Naive thymus-derived CD4-positive, alpha-beta T cell (primary cell): ENCODE data around the gene AFTPH. TPM values are rescaled to one million over a fixed set of nuclear protein-coding genes. Genes with fewer than 3 reads are reported as not detected.
A peak's percentile ranks its signal among the peaks of the same experiment; 100 is the strongest.

Experiments used
- ATAC-seq: fragments of 150-1000 bp; cut with Tn5 transposase; 2 replicates; pipeline ENCODE4 v1.10.0; 2021; ENCODE audit warnings: mild to moderate bottlenecking, moderate library complexity
- CTCF ChIA-PET: fragments of 350-600 bp; sonication (Branson Sonifier 250); formaldehyde crosslinking; loops from one replicate; lab custom pipeline; 2021; ENCODE audit warnings: antibody characterized with exemption; lab: Charles Lee
- POLR2A ChIA-PET: fragments of 350-600 bp; sonication (Branson Sonifier 250); formaldehyde crosslinking; loops from one replicate; lab custom pipeline; 2021; ENCODE audit warnings: antibody characterized with exemption, inconsistent platforms; lab: Charles Lee
- DNase-seq, 9 donors: peaks; one replicate each; pipeline versions ENCODE4 v3.0.0 to v3.0.0-alpha.2; 2020 to 2022; ENCODE audit warnings: mixed read lengths in 1 of 9
- H3K27ac ChIP-seq: one replicate; pipeline ENCODE4 v1.7.0; 2013; ENCODE audit warnings: mild to moderate bottlenecking, low read depth, low read length, moderate library complexity
- H3K27me3 ChIP-seq, 2 donors: one replicate each; pipeline ENCODE4 v1.7.0; 2013; ENCODE audit warnings: low read length in 2 of 2, mild to moderate bottlenecking in 2 of 2, moderate library complexity in 2 of 2; ENCODE audit not compliant: control insufficient read depth in 2 of 2, insufficient read depth in 2 of 2
- H3K36me3 ChIP-seq, 3 experiments: 1 replicate in 2 of 3; 2 replicates in 1 of 3; pipeline ENCODE4 v1.7.0; 2013; ENCODE audit warnings: low read length in 3 of 3, mild to moderate bottlenecking in 3 of 3, moderate library complexity in 1 of 3; ENCODE audit not compliant: insufficient read depth in 3 of 3, control insufficient read depth in 2 of 3
- H3K4me1 ChIP-seq, 2 donors: one replicate each; pipeline ENCODE4 v1.7.0; 2013; ENCODE audit warnings: low read length in 2 of 2, mild to moderate bottlenecking in 2 of 2, moderate library complexity in 1 of 2; ENCODE audit not compliant: control insufficient read depth in 2 of 2, insufficient read depth in 2 of 2
- H3K4me3 ChIP-seq: 2 replicates; pipeline ENCODE4 v1.7.0; 2013; ENCODE audit warnings: mild to moderate bottlenecking, low read length
- H3K9me3 ChIP-seq, 3 experiments: 1 replicate in 2 of 3; 2 replicates in 1 of 3; pipeline ENCODE4 v1.7.0; 2013; ENCODE audit warnings: low read length in 3 of 3; ENCODE audit not compliant: control insufficient read depth in 2 of 3
- H3K27ac Mint-ChIP-seq, 9 donors: one replicate each; pipeline ENCODE4 v1.8.0; 2020 to 2022; ENCODE audit warnings: mixed read lengths in 9 of 9, mild to moderate bottlenecking in 8 of 9, moderate library complexity in 5 of 9, inconsistent platforms in 2 of 9
- H3K27me3 Mint-ChIP-seq, 5 donors: one replicate each; pipeline ENCODE4 v1.8.0; 2021 to 2022; ENCODE audit warnings: mixed read lengths in 5 of 5, mild to moderate bottlenecking in 1 of 5
- H3K36me3 Mint-ChIP-seq, 5 donors: one replicate each; pipeline ENCODE4 v1.8.0; 2020 to 2022; ENCODE audit warnings: mixed read lengths in 5 of 5, mild to moderate bottlenecking in 3 of 5, inconsistent platforms in 1 of 5
- H3K4me1 Mint-ChIP-seq, 7 donors: one replicate each; pipeline ENCODE4 v1.8.0; 2020 to 2022; ENCODE audit warnings: mixed read lengths in 7 of 7, mild to moderate bottlenecking in 3 of 7, inconsistent platforms in 1 of 7
- H3K4me3 Mint-ChIP-seq, 10 donors: one replicate each; pipeline ENCODE4 v1.8.0; 2020 to 2022; ENCODE audit warnings: mild to moderate bottlenecking in 10 of 10, mixed read lengths in 10 of 10, moderate library complexity in 6 of 10, inconsistent platforms in 2 of 10
- H3K9me3 Mint-ChIP-seq, 11 donors: one replicate each; pipeline ENCODE4 v1.8.0; 2020 to 2022; ENCODE audit warnings: mixed read lengths in 11 of 11, mild to moderate bottlenecking in 4 of 11, inconsistent platforms in 1 of 11, moderate library complexity in 1 of 11
- intact Hi-C, 2 donors: fragments of 100-400 bp; cut with micrococcal nuclease; formaldehyde crosslinking; loops; one replicate each; pipeline ENCODE4 v1.15.1; 2023
- polyA plus RNA-seq, 2 donors: library from polyadenylated mRNA; unstranded; fragments of 300-500 nt; fragmentation: Illumina TruSeq; gene quantifications; one replicate each; pipeline ENCODE4 v1.2.3, GENCODE V29; 2021
- total RNA-seq, 6 experiments: library from RNA in 5 of 6; stranded (reverse) in 5 of 6; gene quantifications; 1 replicate in 5 of 6; 2 replicates in 1 of 6; pipeline ENCODE4 v1.2.3 and lab custom pipeline; 2021 to 2026

The AFTPH gene
- total and polyA plus RNA-seq, 7 experiments from 2014 or later = 19.7 to 46.2 (median 36.0) TPM

DNA sequence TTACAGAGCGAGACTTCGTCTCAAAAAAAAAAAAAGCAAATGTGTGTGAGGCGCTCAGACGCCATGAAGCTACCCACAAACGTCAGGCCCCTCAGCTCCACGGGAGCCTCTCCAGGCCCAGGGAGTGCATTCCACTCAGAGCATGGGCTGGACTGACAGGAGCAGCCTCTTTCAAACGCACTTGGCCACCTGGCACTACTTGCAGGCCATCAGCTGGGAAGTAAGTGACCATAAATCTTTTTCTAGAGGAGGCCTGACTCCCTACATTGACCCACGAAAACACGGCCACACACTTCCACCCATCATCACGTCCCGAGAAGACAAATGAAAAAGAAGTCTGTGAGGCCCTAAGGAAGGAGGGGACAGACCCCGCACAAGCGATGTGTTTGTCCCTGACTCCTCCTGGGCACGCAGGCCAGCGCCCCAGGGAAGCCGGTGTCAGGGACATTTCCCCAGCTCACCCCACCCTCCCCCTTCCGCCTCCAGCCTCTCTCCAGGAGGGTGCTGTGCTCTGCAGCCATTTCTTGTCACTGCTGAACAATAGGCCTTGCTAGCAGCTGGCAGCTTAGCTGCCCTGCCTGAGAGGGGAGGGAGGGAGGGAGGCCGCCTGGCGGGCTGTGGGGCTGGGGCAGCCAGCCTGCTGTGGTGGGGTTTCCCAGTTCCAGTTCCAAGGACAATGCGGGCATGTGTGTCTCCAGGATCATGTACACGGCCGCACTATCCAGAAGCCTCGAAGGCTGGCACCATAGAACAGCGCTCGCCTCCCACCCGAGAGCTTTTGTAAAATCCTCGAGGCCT is 103.0 kb downstream of the AFTPH start:
- peaks cover 0 to 8% (median 0%) of the 10 kb centered on the region in 3 experiments for H3K36me3 ChIP-seq
- H3K4me3 ChIP-seq = no peak overlapping the region
- no peaks in the 10 kb centered on the region for H3K9me3 ChIP-seq
- H3K27me3 Mint-ChIP-seq = peaks cover 0 to 3% (median 0%) of the 10 kb centered on the region in 5 donors
- H3K4me3 Mint-ChIP-seq = no peak overlapping the region
- peaks cover 0 to 6% (median 0%) of the 10 kb centered on the region in 7 donors for H3K4me1 Mint-ChIP-seq
- no peak overlapping the region for H3K27ac ChIP-seq
- DNase-seq = no peak
- peaks cover 0 to 2% (median 0%) of the 10 kb centered on the region in 11 donors for H3K9me3 Mint-ChIP-seq
- ATAC-seq = no peak
- peaks cover 0 to 10% (median 0%) of the 10 kb centered on the region in 5 donors for H3K36me3 Mint-ChIP-seq
- H3K27ac Mint-ChIP-seq = no peak overlapping the region
- POLR2A ChIA-PET = no interaction called here
- CTCF ChIA-PET = interaction anchor here (0.6 to 0.8 kb wide), 3 partner anchors 26 to 116 kb away, joined by 3 to 6 read pairs (median 3); no protein-coding TSS in a partner anchor
- H3K27me3 ChIP-seq = no peaks in the 10 kb centered on the region
- intact Hi-C loops = no loop called here
- H3K4me1 ChIP-seq = no peaks in the 10 kb centered on the region

DNA sequence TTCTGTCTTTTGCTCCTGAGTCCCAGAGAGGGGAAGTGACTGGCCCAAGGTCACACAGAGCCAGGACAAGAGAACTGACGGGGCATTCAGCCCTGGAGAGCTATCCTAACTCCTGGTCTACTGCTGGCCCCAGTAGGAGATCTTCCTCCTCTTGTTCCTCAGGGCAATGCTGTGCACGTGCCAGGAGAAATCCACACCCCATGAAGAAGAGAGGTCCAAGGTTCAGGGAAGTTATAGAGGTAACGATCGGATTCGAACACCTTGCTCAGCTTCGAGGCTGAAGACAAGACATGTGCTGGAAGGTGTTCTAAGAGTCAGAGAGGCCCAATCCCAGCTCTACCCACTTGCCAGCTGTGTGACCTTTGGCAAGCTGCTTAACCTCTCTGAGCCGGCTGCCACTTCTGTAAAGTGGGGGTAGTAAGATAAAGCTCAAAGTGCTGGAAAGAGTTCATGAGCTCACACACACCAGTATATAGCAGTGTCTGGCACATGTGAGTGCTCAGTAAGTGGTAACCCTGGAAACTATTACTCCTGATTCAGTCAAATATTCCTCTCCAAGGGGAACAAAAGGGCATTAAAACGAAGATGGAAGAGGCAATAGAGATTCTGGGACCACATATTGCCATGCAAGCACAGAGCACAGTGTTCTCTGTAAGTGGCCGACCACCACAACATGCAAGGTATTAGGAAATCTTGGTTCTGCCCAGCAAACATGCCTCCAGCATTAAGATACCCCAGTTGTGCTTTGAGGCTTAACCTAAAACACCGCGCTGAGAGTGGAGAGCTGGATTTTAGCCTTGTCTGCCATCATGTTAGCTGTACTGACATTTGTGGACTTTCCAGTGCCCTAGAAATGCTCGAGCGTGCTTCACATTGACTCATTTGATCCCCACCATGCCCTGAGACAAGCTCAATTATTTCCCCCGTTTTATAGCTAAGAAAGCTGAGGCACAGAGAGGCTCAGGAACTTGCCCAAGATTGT is 104.0 kb downstream of the AFTPH start:
- intact Hi-C loops = no loop called here
- Histone ChIP-seq H3K4me3 (no peak overlapping the region), H3K27me3 (no peaks in the 10 kb centered on the region), H3K36me3 (peaks cover 0 to 12% (median 0%) of the 10 kb centered on the region in 3 experiments), H3K9me3 (no peaks in the 10 kb centered on the region), H3K27ac (no peak overlapping the region), H3K4me1 (no peaks in the 10 kb centered on the region)
- Mint-ChIP-seq H3K9me3 (peaks cover 0 to under 1% (median 0%) of the 10 kb centered on the region in 11 donors), H3K36me3 (peaks cover 0 to 13% (median 0%) of the 10 kb centered on the region in 5 donors), H3K4me3 (no peak overlapping the region), H3K27ac (peak overlapping the region in 2 of 9 donors; percentile 47 to 72), H3K4me1 (peaks cover 0 to 7% (median 3%) of the 10 kb centered on the region in 7 donors), H3K27me3 (no peaks in the 10 kb centered on the region)
- POLR2A ChIA-PET = interaction anchor here (1.3 kb wide), 1 partner anchor 20 kb away, joined by 4 read pairs; no protein-coding TSS in a partner anchor
- DNase-seq = no peak
- no peak for ATAC-seq
- CTCF ChIA-PET = interaction anchor here (0.6 to 1.1 kb wide), 3 partner anchors 16 to 25 kb away, joined by 3 read pairs; no protein-coding TSS in a partner anchor

DNA sequence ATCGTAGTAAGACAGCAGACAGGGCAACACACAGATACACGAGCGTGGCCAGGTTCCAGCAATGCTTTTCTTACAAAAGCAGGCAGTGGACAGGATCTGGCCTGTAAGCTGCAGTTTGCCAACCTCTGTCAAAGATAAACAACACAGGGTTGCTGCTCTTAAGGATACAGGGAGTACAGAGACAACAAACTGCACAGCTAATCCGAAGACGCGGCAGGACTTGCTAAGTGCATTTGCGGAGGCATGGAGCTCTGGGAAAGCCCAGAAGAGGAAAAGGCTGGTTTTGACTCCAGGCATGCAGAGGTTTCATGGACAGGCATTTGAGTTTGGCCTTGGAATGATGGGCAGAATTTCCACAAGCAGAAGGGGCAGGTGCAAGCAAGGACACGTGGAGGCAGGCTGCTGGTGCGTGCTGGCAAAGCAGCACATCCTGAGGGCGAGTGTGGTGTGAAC is 105.2 kb downstream of the AFTPH start:
- POLR2A ChIA-PET = interaction anchor here (1.3 kb wide), 1 partner anchor 21 kb away, joined by 4 read pairs; no protein-coding TSS in a partner anchor
- H3K27ac Mint-ChIP-seq = peak overlapping the region in 2 of 9 donors; percentile 10 to 47
- H3K4me3 ChIP-seq = no peak overlapping the region

DNA sequence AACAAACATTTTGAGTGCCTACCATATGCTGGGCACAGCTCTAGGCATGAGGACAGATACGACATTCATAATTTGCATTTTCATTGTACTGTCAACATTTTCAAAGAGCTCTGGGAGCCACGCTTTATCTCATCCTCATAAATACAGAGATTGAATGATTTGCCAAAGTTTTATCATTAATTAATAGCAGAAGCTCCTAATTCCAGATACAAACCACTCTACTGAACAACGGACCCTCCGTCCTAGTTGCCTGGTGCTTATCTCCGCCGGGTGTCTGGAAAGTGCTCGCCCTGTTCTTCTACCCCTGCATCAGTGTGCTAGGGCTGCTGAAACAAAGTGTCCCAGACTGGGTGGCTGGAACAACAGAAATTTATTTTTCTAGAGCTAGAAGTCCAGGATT is 105.7 kb downstream of the AFTPH start:
- Histone ChIP-seq H3K4me1 (no peaks in the 10 kb centered on the region), H3K9me3 (no peaks in the 10 kb centered on the region), H3K27ac (no peak overlapping the region), H3K4me3 (no peak overlapping the region), H3K27me3 (no peaks in the 10 kb centered on the region), H3K36me3 (peaks cover 0 to 26% (median 5%) of the 10 kb centered on the region in 3 experiments)
- Mint-ChIP-seq H3K4me3 (no peak overlapping the region), H3K27ac (no peak overlapping the region), H3K27me3 (no peaks in the 10 kb centered on the region), H3K4me1 (peaks cover 0 to 10% (median 7%) of the 10 kb centered on the region in 7 donors), H3K9me3 (no peaks in the 10 kb centered on the region), H3K36me3 (peaks cover 3 to 17% (median 5%) of the 10 kb centered on the region in 5 donors)
- ChIA-PET CTCF (interaction anchor here (1.7 kb wide), 1 partner anchor 13 kb away, joined by 3 read pairs; no protein-coding TSS in a partner anchor), POLR2A (no interaction called here)
- ATAC-seq (no peak), DNase-seq (no peak)
- intact Hi-C loops = no loop called here

More for the DNA sequence above, 105.2 kb downstream of the AFTPH start:
- no peaks in the 10 kb centered on the region for H3K27me3 ChIP-seq
- intact Hi-C loops = no loop called here
- ATAC-seq = no peak
- peaks cover 0 to 9% (median 5%) of the 10 kb centered on the region in 7 donors for H3K4me1 Mint-ChIP-seq
- H3K27me3 Mint-ChIP-seq = no peaks in the 10 kb centered on the region
- no peak overlapping the region for H3K27ac ChIP-seq
- CTCF ChIA-PET = interaction anchor here (0.6 to 1.7 kb wide), 2 partner anchors 12 to 20 kb away, joined by 3 read pairs; no protein-coding TSS in a partner anchor
- DNase-seq = no peak
- H3K4me3 Mint-ChIP-seq = no peak overlapping the region
- H3K36me3 ChIP-seq = peaks cover 0 to 22% (median 2%) of the 10 kb centered on the region in 3 experiments
- no peaks in the 10 kb centered on the region for H3K9me3 ChIP-seq
- no peaks in the 10 kb centered on the region for H3K4me1 ChIP-seq
- peaks cover 3 to 17% (median 5%) of the 10 kb centered on the region in 5 donors for H3K36me3 Mint-ChIP-seq
- H3K9me3 Mint-ChIP-seq = no peaks in the 10 kb centered on the region

DNA sequence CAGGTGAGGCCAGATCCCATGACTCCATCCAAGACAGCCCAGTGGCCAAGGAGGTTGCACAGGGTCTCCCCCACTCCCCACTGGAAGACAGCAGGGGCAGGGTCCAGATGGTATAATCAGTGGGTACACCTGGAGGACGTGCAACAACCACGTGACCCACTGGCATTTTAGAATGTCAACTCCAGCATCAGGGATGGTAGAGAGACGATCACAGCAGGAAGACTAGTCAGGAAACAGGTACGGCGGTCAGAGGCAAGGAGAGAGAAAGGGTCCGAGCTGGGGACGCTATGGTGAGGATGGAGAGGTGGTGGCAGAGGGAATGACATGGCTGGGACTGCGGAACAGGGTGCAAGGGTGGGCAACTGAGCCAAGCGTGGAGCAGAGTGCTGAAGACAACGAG is 106.6 kb downstream of the AFTPH start:
- Histone ChIP-seq H3K4me3 (no peak overlapping the region), H3K4me1 (no peaks in the 10 kb centered on the region), H3K27me3 (no peaks in the 10 kb centered on the region), H3K9me3 (no peaks in the 10 kb centered on the region), H3K36me3 (peaks cover 0 to 32% (median 7%) of the 10 kb centered on the region in 3 experiments), H3K27ac (no peak overlapping the region)
- intact Hi-C loops = no loop called here
- Mint-ChIP-seq H3K27me3 (no peaks in the 10 kb centered on the region), H3K27ac (peak overlapping the region in 5 of 9 donors; percentile 9 to 63 (median 47)), H3K36me3 (peaks cover 6 to 20% (median 8%) of the 10 kb centered on the region in 5 donors), H3K4me3 (no peak overlapping the region), H3K4me1 (peaks cover 4 to 15% (median 11%) of the 10 kb centered on the region in 7 donors), H3K9me3 (no peaks in the 10 kb centered on the region)
- ATAC-seq (no peak), DNase-seq (no peak)
- ChIA-PET CTCF (interaction anchor here (1.7 kb wide), 1 partner anchor 14 kb away, joined by 3 read pairs; no protein-coding TSS in a partner anchor), POLR2A (no interaction called here)

DNA sequence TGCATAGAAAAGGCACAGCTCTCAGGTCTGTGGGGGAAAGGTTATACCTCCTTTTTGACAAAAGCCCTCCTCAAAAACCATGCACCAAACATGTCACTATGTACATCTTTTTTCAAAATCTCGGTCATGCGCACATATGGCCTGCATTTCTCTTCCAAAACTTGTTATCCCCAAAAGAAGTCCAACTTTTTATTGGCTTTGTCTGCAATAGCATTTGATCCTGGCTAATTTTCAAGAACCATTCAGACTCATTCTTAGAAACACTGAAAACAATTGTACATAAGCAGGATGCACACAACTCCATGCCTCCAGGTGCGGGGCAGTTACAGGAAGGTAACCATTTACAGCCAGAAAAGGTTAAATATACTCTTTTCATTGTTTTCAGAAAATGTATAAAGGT is 107.6 kb downstream of the AFTPH start:
- H3K9me3 ChIP-seq = no peaks in the 10 kb centered on the region
- DNase-seq = no peak
- no peaks in the 10 kb centered on the region for H3K27me3 Mint-ChIP-seq
- H3K36me3 ChIP-seq = peaks cover 0 to 40% (median 7%) of the 10 kb centered on the region in 3 experiments
- H3K27ac ChIP-seq = no peak overlapping the region
- H3K4me3 ChIP-seq = no peak overlapping the region
- H3K4me1 ChIP-seq = peaks cover 0 to 8% of the 10 kb centered on the region in 2 donors
- no peak overlapping the region for H3K4me3 Mint-ChIP-seq
- ChIA-PET POLR2A (no interaction called here), CTCF (interaction anchor here (0.6 to 1.6 kb wide), 3 partner anchors 21 to 108 kb away, joined by 3 to 4 read pairs (median 3); partner anchors contain the start of gene AFTPH)
- no peaks in the 10 kb centered on the region for H3K9me3 Mint-ChIP-seq
- H3K27me3 ChIP-seq = no peaks in the 10 kb centered on the region
- intact Hi-C loops = no loop called here
- ATAC-seq = no peak
- H3K4me1 Mint-ChIP-seq = peaks cover 14 to 25% (median 19%) of the 10 kb centered on the region in 7 donors
- H3K27ac Mint-ChIP-seq = no peak overlapping the region
- H3K36me3 Mint-ChIP-seq = peaks cover 10 to 26% (median 11%) of the 10 kb centered on the region in 5 donors
